ENCODE data around the gene GPALPP1.

Gene GPALPP1

DNA sequence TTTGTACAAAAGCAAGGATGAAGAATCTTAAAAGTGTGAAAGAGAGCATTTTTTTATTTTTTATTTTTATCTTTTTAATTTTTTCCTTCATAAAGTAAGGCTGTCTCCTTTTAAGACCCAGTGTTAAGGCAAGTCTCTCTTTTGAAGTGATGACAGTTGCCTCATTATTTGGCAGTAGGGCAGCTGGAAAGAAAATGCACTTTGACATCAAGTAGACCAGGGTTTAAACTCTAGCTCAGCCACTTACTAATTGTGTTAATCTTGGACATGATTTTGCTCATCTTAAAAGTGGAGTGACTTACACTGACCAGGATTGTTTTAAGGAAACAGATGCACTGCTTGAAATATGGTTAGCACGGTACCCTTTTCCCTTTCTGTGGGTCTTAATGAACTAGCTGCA is 18.5 kb downstream of the GPALPP1 start:
- TF ChIP-seq EZH2phosphoT487 (IDR thresholded peaks at IDR 0.05; ENCODE audit: borderline replicate concordance, low read length), result no peak
- TF ChIP-seq, protein P1, sequence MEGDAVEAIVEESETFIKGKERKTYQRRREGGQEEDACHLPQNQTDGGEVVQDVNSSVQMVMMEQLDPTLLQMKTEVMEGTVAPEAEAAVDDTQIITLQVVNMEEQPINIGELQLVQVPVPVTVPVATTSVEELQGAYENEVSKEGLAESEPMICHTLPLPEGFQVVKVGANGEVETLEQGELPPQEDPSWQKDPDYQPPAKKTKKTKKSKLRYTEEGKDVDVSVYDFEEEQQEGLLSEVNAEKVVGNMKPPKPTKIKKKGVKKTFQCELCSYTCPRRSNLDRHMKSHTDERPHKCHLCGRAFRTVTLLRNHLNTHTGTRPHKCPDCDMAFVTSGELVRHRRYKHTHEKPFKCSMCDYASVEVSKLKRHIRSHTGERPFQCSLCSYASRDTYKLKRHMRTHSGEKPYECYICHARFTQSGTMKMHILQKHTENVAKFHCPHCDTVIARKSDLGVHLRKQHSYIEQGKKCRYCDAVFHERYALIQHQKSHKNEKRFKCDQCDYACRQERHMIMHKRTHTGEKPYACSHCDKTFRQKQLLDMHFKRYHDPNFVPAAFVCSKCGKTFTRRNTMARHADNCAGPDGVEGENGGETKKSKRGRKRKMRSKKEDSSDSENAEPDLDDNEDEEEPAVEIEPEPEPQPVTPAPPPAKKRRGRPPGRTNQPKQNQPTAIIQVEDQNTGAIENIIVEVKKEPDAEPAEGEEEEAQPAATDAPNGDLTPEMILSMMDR (IDR thresholded peaks at IDR 0.05; ENCODE audit: low read depth, low read length, poor library complexity, severe bottlenecking), result no peak

DNA sequence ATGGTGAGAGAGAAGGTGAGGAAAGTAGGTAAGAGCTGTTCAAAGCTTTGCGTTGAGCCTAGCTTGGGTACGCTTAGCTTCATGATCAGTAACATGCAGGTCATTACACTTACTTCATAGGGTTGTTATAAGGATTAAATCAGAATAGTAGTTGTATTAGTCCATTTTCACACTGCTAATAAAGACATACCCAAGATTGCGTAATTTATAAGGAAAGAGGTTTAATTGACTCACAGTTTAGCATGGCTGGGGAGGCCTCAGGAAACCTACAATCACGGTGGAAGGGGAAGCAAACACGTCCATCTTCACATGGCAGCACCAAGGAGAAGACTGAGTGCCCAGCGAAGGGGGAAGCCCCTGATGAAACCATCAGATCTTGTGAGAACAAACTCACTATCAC is 21.9 kb downstream of the GPALPP1 start:
- no peak overlapping the region for H3K4me2 ChIP-seq (ENCODE audit: low read length)
- H3K4me1 ChIP-seq (ENCODE audit: control insufficient read depth, low read length), result no peaks in the 10 kb centered on the region
- no peaks in the 10 kb centered on the region for H3K9me2 ChIP-seq (replicated peaks; ENCODE audit: control insufficient read depth, low read length)
- no peaks in the 10 kb centered on the region for H3K27me3 ChIP-seq (ENCODE audit: control insufficient read depth, low read length)
- H3K27ac ChIP-seq (ENCODE audit: low read depth, low read length), result no peak overlapping the region
- no peak overlapping the region for H3K4me3 ChIP-seq (ENCODE audit: low read length)
- 0 out of 2 replicates have a peak, but pooled peaks cover 3% of the 10 kb centered on the region for H3F3A ChIP-seq (ENCODE audit: control insufficient read depth, insufficient read depth)
- no peak for TF ChIP-seq EZH2phosphoT487 (IDR thresholded peaks at IDR 0.05; ENCODE audit: borderline replicate concordance, low read length)
- TF ChIP-seq, protein P1 (IDR thresholded peaks at IDR 0.05; ENCODE audit: low read depth, low read length, poor library complexity, severe bottlenecking), result no peak
- H3K9me3 ChIP-seq (ENCODE audit: control insufficient read depth, insufficient read depth, low read length), result no peaks in the 10 kb centered on the region
- no peaks in the 10 kb centered on the region for H4K20me1 ChIP-seq (ENCODE audit: control insufficient read depth, insufficient read depth, low read depth, low read length)
- H3K36me3 ChIP-seq (ENCODE audit: control insufficient read depth, low read length), result peaks cover 45% of the 10 kb centered on the region
- H3K79me2 ChIP-seq (ENCODE audit: control insufficient read depth, low read length), result no peaks in the 10 kb centered on the region

More for the DNA sequence above, 18.5 kb downstream of the GPALPP1 start:
- H4K20me1 ChIP-seq (ENCODE audit: control insufficient read depth, insufficient read depth, low read depth, low read length), result no peaks in the 10 kb centered on the region
- H3K9me2 ChIP-seq (replicated peaks; ENCODE audit: control insufficient read depth, low read length), result no peaks in the 10 kb centered on the region
- 0 out of 2 replicates have a peak, but pooled peaks cover 2% of the 10 kb centered on the region for H3F3A ChIP-seq (ENCODE audit: control insufficient read depth, insufficient read depth)
- no peak overlapping the region for H3K4me2 ChIP-seq (ENCODE audit: low read length)
- no peaks in the 10 kb centered on the region for H3K79me2 ChIP-seq (ENCODE audit: control insufficient read depth, low read length)
- peaks cover 43% of the 10 kb centered on the region for H3K36me3 ChIP-seq (ENCODE audit: control insufficient read depth, low read length)
- H3K4me3 ChIP-seq (ENCODE audit: low read length), result no peak overlapping the region
- H3K27me3 ChIP-seq (ENCODE audit: control insufficient read depth, low read length), result no peaks in the 10 kb centered on the region
- no peak overlapping the region for H3K27ac ChIP-seq (ENCODE audit: low read depth, low read length)
- no peaks in the 10 kb centered on the region for H3K9me3 ChIP-seq (ENCODE audit: control insufficient read depth, insufficient read depth, low read length)
- H3K4me1 ChIP-seq (ENCODE audit: control insufficient read depth, low read length), result no peaks in the 10 kb centered on the region

DNA sequence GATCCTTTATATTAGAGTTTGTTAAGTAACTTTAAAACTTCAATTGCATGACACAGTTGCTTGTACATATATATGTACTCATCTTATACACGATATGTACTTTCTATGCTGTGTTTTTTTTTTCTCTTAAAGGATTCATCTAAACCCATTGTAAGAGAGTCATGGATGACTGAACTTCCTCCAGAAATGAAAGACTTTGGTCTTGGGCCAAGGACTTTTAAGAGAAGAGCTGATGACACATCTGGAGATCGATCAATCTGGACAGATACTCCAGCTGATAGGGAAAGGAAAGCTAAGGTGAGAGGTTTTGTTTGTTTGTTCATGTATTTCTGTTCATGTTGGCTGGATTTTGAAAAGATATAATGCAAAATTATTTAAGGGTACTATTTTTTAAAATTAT is 26.0 kb downstream of the GPALPP1 start:
- Histone ChIP-seq H3K27me3 (ENCODE audit: control insufficient read depth, low read length) (no peaks in the 10 kb centered on the region), H3K4me3 (ENCODE audit: low read length) (no peak overlapping the region), H4K20me1 (ENCODE audit: control insufficient read depth, insufficient read depth, low read depth, low read length) (no peaks in the 10 kb centered on the region), H3K4me2 (ENCODE audit: low read length) (no peak overlapping the region), H3K9me3 (ENCODE audit: control insufficient read depth, insufficient read depth, low read length) (no peaks in the 10 kb centered on the region), H3K9me2 (replicated peaks; ENCODE audit: control insufficient read depth, low read length) (no peaks in the 10 kb centered on the region), H3K79me2 (ENCODE audit: control insufficient read depth, low read length) (no peaks in the 10 kb centered on the region), H3K27ac (ENCODE audit: low read depth, low read length) (no peak overlapping the region), H3F3A (ENCODE audit: control insufficient read depth, insufficient read depth) (0 out of 2 replicates have a peak, but pooled peaks cover 3% of the 10 kb centered on the region), H3K4me1 (ENCODE audit: control insufficient read depth, low read length) (no peaks in the 10 kb centered on the region), H3K36me3 (ENCODE audit: control insufficient read depth, low read length) (peaks cover 35% of the 10 kb centered on the region)
- no peak for TF ChIP-seq EZH2phosphoT487 (IDR thresholded peaks at IDR 0.05; ENCODE audit: borderline replicate concordance, low read length)
- TF ChIP-seq, protein P1 (IDR thresholded peaks at IDR 0.05; ENCODE audit: low read depth, low read length, poor library complexity, severe bottlenecking), result no peak

All from DOHH2 (cell line).